CD14-positive monocyte (primary cell): ENCODE data around the gene SASH3. TPM values are rescaled to one million over a fixed set of nuclear protein-coding genes. Genes with fewer than 3 reads are reported as not detected.

Experiments
- DNase-seq, 3 donors: peaks; one replicate each; pipeline ENCODE4 v3.0.0-alpha.2; 2011 to 2022
- H2AFZ ChIP-seq: 2 replicates; pipeline ENCODE4 v1.6.0; 2012; ENCODE audit warnings: mild to moderate bottlenecking, low read depth, low read length, inconsistent platforms; ENCODE audit not compliant: insufficient read depth, poor library complexity, severe bottlenecking
- H3K27ac ChIP-seq, 2 donors: 1 replicate in 1 of 2; 2 replicates in 1 of 2; pipeline ENCODE4 v1.5.1; 2012 to 2013; ENCODE audit warnings: low read length in 2 of 2, control low read depth in 1 of 2, inconsistent platforms in 1 of 2, low read depth in 1 of 2, mild to moderate bottlenecking in 1 of 2
- H3K27me3 ChIP-seq, 2 donors: one replicate each; pipeline versions ENCODE4 v1.6.0 to v1.6.1; 2011 to 2013; ENCODE audit warnings: low read length in 2 of 2; ENCODE audit not compliant: control insufficient read depth in 2 of 2, insufficient read depth in 2 of 2
- H3K36me3 ChIP-seq, 2 donors: replicated peaks in 1 of 2; 1 replicate in 1 of 2; 2 replicates in 1 of 2; pipeline versions ENCODE4 v1.5.1 to v1.6.1; 2012 to 2013; ENCODE audit warnings: low read length in 2 of 2, control low read depth in 1 of 2, inconsistent platforms in 1 of 2, mild to moderate bottlenecking in 1 of 2; ENCODE audit not compliant: insufficient read depth in 2 of 2, control insufficient read depth in 1 of 2
- H3K4me1 ChIP-seq, 2 donors: 1 replicate in 1 of 2; 2 replicates in 1 of 2; pipeline versions ENCODE4 v1.5.1 to v1.6.1; 2012 to 2013; ENCODE audit warnings: low read length in 2 of 2, control low read depth in 1 of 2, inconsistent platforms in 1 of 2, mild to moderate bottlenecking in 1 of 2, moderate library complexity in 1 of 2; ENCODE audit not compliant: insufficient read depth in 2 of 2, control insufficient read depth in 1 of 2
- H3K4me2 ChIP-seq: replicated peaks from 2 replicates; pipeline ENCODE3; 2012; ENCODE audit warnings: low read length, moderate library complexity, mild to moderate bottlenecking; ENCODE audit not compliant: poor library complexity, severe bottlenecking; ENCODE audit errors: extremely low read depth
- H3K4me3 ChIP-seq, 3 experiments: fragments of 200-600 bp in 1 of 3; sonication (generic) in 1 of 3; replicated peaks in 1 of 3; 1 replicate in 2 of 3; 2 replicates in 1 of 3; pipeline ENCODE4 v1.5.1; 2011 to 2013; ENCODE audit warnings: low read length in 3 of 3, mild to moderate bottlenecking in 3 of 3, control low read depth in 2 of 3, low read depth in 2 of 3, inconsistent platforms in 1 of 3, moderate library complexity in 1 of 3
- H3K79me2 ChIP-seq: 2 replicates; pipeline ENCODE4 v1.6.0; 2012; ENCODE audit warnings: mild to moderate bottlenecking, control low read depth, inconsistent platforms, low read length, moderate library complexity; ENCODE audit not compliant: insufficient read depth
- H3K9ac ChIP-seq: 2 replicates; pipeline ENCODE4 v1.6.0; 2017; ENCODE audit warnings: low read length, mild to moderate bottlenecking; ENCODE audit not compliant: insufficient read depth, poor library complexity, severe bottlenecking
- H3K9me3 ChIP-seq, 2 donors: replicated peaks in 1 of 2; 1 replicate in 1 of 2; 2 replicates in 1 of 2; pipeline versions ENCODE4 v1.5.1 to v1.6.1; 2012 to 2013; ENCODE audit warnings: low read length in 2 of 2, control low read depth in 1 of 2; ENCODE audit not compliant: control insufficient read depth in 1 of 2, insufficient read depth in 1 of 2
- H4K20me1 ChIP-seq: 2 replicates; pipeline ENCODE4 v1.6.0; 2012; ENCODE audit warnings: mild to moderate bottlenecking, low read length, control low read depth, moderate library complexity; ENCODE audit not compliant: insufficient read depth
- H3K27ac Mint-ChIP-seq, 7 donors: one replicate each; pipeline ENCODE4 v1.8.0; 2020; ENCODE audit warnings: mild to moderate bottlenecking in 7 of 7, mixed read lengths in 7 of 7, moderate library complexity in 6 of 7, inconsistent platforms in 2 of 7
- H3K27me3 Mint-ChIP-seq, 3 donors: one replicate each; pipeline ENCODE4 v1.8.0; 2021 to 2022; ENCODE audit warnings: low read depth in 3 of 3, mild to moderate bottlenecking in 3 of 3, mixed read lengths in 3 of 3, moderate library complexity in 3 of 3, inconsistent platforms in 1 of 3
- H3K36me3 Mint-ChIP-seq, 2 donors: one replicate each; pipeline ENCODE4 v1.8.0; 2020; ENCODE audit warnings: mixed read lengths in 2 of 2, inconsistent platforms in 1 of 2, mild to moderate bottlenecking in 1 of 2
- H3K4me1 Mint-ChIP-seq: one replicate; pipeline ENCODE4 v1.8.0; 2020; ENCODE audit warnings: mild to moderate bottlenecking, mixed read lengths
- H3K4me3 Mint-ChIP-seq, 2 donors: one replicate each; pipeline ENCODE4 v1.8.0; 2020; ENCODE audit warnings: mild to moderate bottlenecking in 2 of 2, mixed read lengths in 2 of 2, moderate library complexity in 1 of 2
- H3K9me3 Mint-ChIP-seq, 7 donors: one replicate each; pipeline ENCODE4 v1.8.0; 2020 to 2022; ENCODE audit warnings: mixed read lengths in 7 of 7, mild to moderate bottlenecking in 6 of 7, moderate library complexity in 6 of 7, inconsistent platforms in 2 of 7
- WGBS: methylation state at CpG from one replicate; pipeline ENCODE4 v1.1.5; 2013; ENCODE audit warnings: missing lambda C conversion rate; ENCODE audit not compliant: insufficient coverage; 5-methylcytosine and 5-hydroxymethylcytosine counted together
- intact Hi-C, 2 donors: fragments of 100-400 bp; cut with micrococcal nuclease; formaldehyde crosslinking; loops; one replicate each; pipeline versions ENCODE4 v1.15.0 to v1.15.1; 2023
- polyA minus RNA-seq: library from RNA; depleted of rRNA, polyadenylated mRNA; stranded (reverse); fragments of >200 nt; gene quantifications from 2 replicates; pipeline ENCODE4 v1.2.3, GENCODE V29; 2012
- polyA plus RNA-seq, 3 donors: library from polyadenylated mRNA; depleted of rRNA in 1 of 3; unstranded in 2 of 3; stranded (reverse) in 1 of 3; fragments of 300-500 nt in 2 of 3; fragments of >200 nt in 1 of 3; fragmentation: Illumina TruSeq in 2 of 3; gene quantifications; 1 replicate in 2 of 3; 2 replicates in 1 of 3; pipeline ENCODE4 v1.2.3, GENCODE V29; 2012 to 2021
- total RNA-seq, 12 experiments: library from RNA in 1 of 12; stranded (reverse) in 1 of 12; fragments of 120-200 nt in 1 of 12; gene quantifications; one replicate each; pipeline ENCODE4 v1.2.4 and lab custom pipeline; 2013 to 2026; ENCODE audit warnings: mixed read lengths in 6 of 12, inconsistent platforms in 1 of 12
- TF ChIP-seq, protein P1 (sequence below): fragments of 200-600 bp; IDR thresholded peaks from one replicate; pipeline ENCODE4 v1.8.0; 2022; ENCODE audit warnings: antibody characterized with exemption, mild to moderate bottlenecking

The SASH3 gene
- 242 TPM for total RNA-seq (2013)
- 100 to 1,000 TPM; 127 to 272 (median 179) TPM for polyA plus RNA-seq
- 220 and 375 TPM in 2 replicates for polyA minus RNA-seq
- total RNA-seq (lab: John Stamatoyannopoulos, UW), result 11.9 to 161 (median 126) reads per million in 11 experiments

DNA sequence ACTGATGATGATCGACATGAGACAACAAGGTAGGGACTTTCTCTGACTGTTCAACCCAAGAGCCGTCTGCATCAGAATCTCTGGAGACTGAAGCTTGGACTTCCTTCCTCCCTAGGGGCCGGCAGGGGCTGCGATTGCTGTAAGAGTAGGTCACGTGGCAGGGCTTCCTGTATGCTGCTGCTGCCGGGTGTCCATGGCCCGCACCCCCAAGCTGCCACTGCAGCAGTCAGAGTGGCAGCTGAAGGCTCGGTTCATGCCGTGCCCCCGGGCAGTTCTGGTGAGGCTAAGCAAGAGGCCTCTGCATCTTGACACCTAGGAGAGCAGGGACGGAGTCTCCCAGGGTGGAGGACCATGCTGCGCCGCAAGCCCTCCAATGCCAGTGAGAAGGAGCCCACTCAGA lies at the start of gene SASH3:
TSS of gene SASH3 (plus strand) at position 203 of the 400 bp plus-strand sequence. CDS start at position 352, 149 bp downstream.
- Histone ChIP-seq H3K4me1 (peaks cover 77 to 80% of the 10 kb centered on the region in 2 donors), H3K27ac (peak within 1 kb of the TSS; percentile 83 to 96), H4K20me1 (peaks cover 26% of the 10 kb centered on the region), H2AFZ (no peak within 1 kb of the TSS), H3K79me2 (peaks cover 64% of the 10 kb centered on the region), H3K27me3 (no peaks in the 10 kb centered on the region), H3K9me3 (no peaks in the 10 kb centered on the region), H3K4me2 (peak within 1 kb of the TSS; percentile 77), H3K9ac (peak within 1 kb of the TSS; percentile 78), H3K36me3 (peaks cover 9 to 18% of the 10 kb centered on the region in 2 donors), H3K4me3 (peak within 1 kb of the TSS; percentile 57 to 97 (median 67))
- peaks cover 66% of the 10 kb centered on the region for H3K4me1 Mint-ChIP-seq
- intact Hi-C loops, result loop anchor here in 1 of 2 donors (5.0 kb wide), 1 partner anchor 38 kb away; no protein-coding TSS in a partner anchor
- H3K27ac Mint-ChIP-seq, result peak within 1 kb of the TSS; percentile 93 to 99 (median 96)
- H3K9me3 Mint-ChIP-seq, result peaks cover 0 to 9% (median 2%) of the 10 kb centered on the region in 7 donors
- peaks cover 29 to 41% of the 10 kb centered on the region in 2 donors for H3K36me3 Mint-ChIP-seq
- peak; percentile 85 to 90 (median 88) for DNase-seq
- H3K27me3 Mint-ChIP-seq, result peaks cover 0 to 16% (median 0%) of the 10 kb centered on the region in 3 donors
- WGBS, result 2% methylated on average over 7 of the region's 13 CpGs
- H3K4me3 Mint-ChIP-seq, result peak within 1 kb of the TSS; percentile 95 to 96
- TF ChIP-seq, protein P1, sequence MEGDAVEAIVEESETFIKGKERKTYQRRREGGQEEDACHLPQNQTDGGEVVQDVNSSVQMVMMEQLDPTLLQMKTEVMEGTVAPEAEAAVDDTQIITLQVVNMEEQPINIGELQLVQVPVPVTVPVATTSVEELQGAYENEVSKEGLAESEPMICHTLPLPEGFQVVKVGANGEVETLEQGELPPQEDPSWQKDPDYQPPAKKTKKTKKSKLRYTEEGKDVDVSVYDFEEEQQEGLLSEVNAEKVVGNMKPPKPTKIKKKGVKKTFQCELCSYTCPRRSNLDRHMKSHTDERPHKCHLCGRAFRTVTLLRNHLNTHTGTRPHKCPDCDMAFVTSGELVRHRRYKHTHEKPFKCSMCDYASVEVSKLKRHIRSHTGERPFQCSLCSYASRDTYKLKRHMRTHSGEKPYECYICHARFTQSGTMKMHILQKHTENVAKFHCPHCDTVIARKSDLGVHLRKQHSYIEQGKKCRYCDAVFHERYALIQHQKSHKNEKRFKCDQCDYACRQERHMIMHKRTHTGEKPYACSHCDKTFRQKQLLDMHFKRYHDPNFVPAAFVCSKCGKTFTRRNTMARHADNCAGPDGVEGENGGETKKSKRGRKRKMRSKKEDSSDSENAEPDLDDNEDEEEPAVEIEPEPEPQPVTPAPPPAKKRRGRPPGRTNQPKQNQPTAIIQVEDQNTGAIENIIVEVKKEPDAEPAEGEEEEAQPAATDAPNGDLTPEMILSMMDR, result no peak

DNA sequence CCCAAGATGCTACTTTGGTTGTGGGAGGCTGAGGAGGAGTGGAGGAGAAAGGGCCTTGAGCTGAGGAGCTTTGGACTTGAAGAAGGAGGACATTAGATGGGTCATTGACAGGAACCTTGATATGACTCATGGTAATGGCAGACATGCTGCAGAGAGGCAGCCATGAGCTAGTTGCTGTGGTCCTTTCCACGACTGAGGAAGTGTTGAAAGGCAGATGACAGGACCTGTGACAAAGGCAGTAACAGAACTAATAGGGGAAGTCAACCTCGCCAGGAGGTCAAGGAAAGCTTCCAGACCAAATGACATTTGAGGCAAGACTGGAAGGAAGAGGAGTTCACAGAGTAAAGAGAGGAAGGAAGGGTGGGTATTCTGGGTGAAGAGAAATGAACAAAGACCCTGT lies 48.5 kb upstream of the SASH3 start:
- peak overlapping the region; percentile 90 to 99 (median 93) for H3K27ac Mint-ChIP-seq

More for the DNA sequence above, 48.5 kb upstream of the SASH3 start:
- Histone ChIP-seq H3K4me2 (no peak overlapping the region), H3K9me3 (no peaks in the 10 kb centered on the region), H4K20me1 (no peaks in the 10 kb centered on the region), H3K27me3 (no peaks in the 10 kb centered on the region), H2AFZ (no peak overlapping the region), H3K36me3 (no peaks in the 10 kb centered on the region), H3K9ac (no peak overlapping the region), H3K27ac (peak overlapping the region in 1 of 2 donors; percentile 71), H3K4me3 (no peak overlapping the region), H3K4me1 (peaks cover 10 to 18% of the 10 kb centered on the region in 2 donors), H3K79me2 (no peaks in the 10 kb centered on the region)
- peaks cover 0 to 2% of the 10 kb centered on the region in 2 donors for H3K36me3 Mint-ChIP-seq
- H3K4me3 Mint-ChIP-seq, result peak overlapping the region in 1 of 2 donors; percentile 35
- intact Hi-C loops, result no loop called here
- H3K4me1 Mint-ChIP-seq, result peaks cover 29% of the 10 kb centered on the region
- peak; percentile 84 to 93 (median 88) for DNase-seq
- no CpG with 5 or more reads among the region's 2 CpGs for WGBS
- TF ChIP-seq, protein P1, result no peak
- peaks cover 0 to 9% (median 3%) of the 10 kb centered on the region in 7 donors for H3K9me3 Mint-ChIP-seq
- H3K27me3 Mint-ChIP-seq, result peaks cover 0 to 9% (median 0%) of the 10 kb centered on the region in 3 donors
